SK-N-SH (cell line): ENCODE measurements around the gene CRNN.

ENCODE experiments used
- CTCF ChIP-seq: fragments of 200-600 bp; sonication (generic); IDR thresholded peaks from 2 replicates; pipeline ENCODE4 v1.6.1; 2017; ENCODE audit warnings: antibody characterized with exemption, mild to moderate bottlenecking, moderate library complexity
- EP300 ChIP-seq, 2 experiments: IDR thresholded peaks; 2 replicates each; pipeline versions ENCODE4 v1.4.0 to v1.6.1; 2012; ENCODE audit warnings: borderline replicate concordance in 1 of 2, low read depth in 1 of 2, low read length in 1 of 2
- RFX5 ChIP-seq: IDR thresholded peaks from 2 replicates; pipeline ENCODE4 v1.6.1; 2012; ENCODE audit warnings: mild to moderate bottlenecking, improper control_type of control experiment, low read length
- SMC3 ChIP-seq: IDR thresholded peaks from 2 replicates; pipeline ENCODE4 v1.6.1; 2012; ENCODE audit warnings: low read depth, low read length, improper control_type of control experiment
- ZBTB33 ChIP-seq: IDR thresholded peaks from 2 replicates; pipeline ENCODE4 v1.4.0; 2012; ENCODE audit warnings: low read depth, borderline replicate concordance

GRCh38 chr1:152460529-152460899 is 46.5 kb upstream of the CRNN start:
- no peak for TF ChIP-seq EP300 (IDR thresholded peaks at IDR 0.05; ENCODE audit: borderline replicate concordance in 1 of 2, low read depth in 1 of 2, low read length in 1 of 2)
- no peak for TF ChIP-seq CTCF
- TF ChIP-seq SMC3 = no peak
- no peak for TF ChIP-seq RFX5
- no peak for TF ChIP-seq ZBTB33
